Body of pancreas (tissue), 4 donors: ENCODE data around the gene RSF1.

ENCODE experiments used
- CTCF ChIP-seq, 7 experiments: fragments of 450-650 bp in 4 of 7; fragments of 200-600 bp in 3 of 7; sonication (generic) in 3 of 7; IDR thresholded peaks; one replicate each; pipeline ENCODE4 v1.5.1; 2016 to 2019; ENCODE audit warnings: antibody characterized with exemption in 7 of 7
- POLR2A ChIP-seq, 3 donors: fragments of 450-650 bp; IDR thresholded peaks; one replicate each; pipeline ENCODE4 v1.6.1; 2016; ENCODE audit warnings: antibody characterized with exemption in 3 of 3, mild to moderate bottlenecking in 2 of 3

GRCh38 chr11:77828926-77829325 lies 8.4 kb upstream of the RSF1 start:
- TF ChIP-seq CTCF (IDR thresholded peaks at IDR 0.05) (no peak), POLR2A (IDR thresholded peaks at IDR 0.05) (no peak)
